MM.1S (cell line): Measurements from ENCODE around the gene IGFN1.
"Not testable (repeated sequence)": the region's sequence is repeated elsewhere in the genome, so short reads cannot be mapped to it uniquely, and the experiment has no call there.

ENCODE experiments used
- DNase-seq: peaks from one replicate; pipeline ENCODE4 v3.0.0-alpha.2; 2015
- H2AFZ ChIP-seq: fragments of 300-600 bp; sonication (generic); 2 replicates; pipeline ENCODE4 v1.6.0; 2016; ENCODE audit warnings: antibody characterized with exemption, low read length
- H3F3A ChIP-seq: fragments of 300-600 bp; sonication (generic); 2 replicates; pipeline ENCODE4 v1.6.1; 2016; ENCODE audit warnings: mild to moderate bottlenecking, antibody characterized with exemption, low read length, moderate library complexity, mixed read lengths; ENCODE audit not compliant: insufficient read depth
- H3K27ac ChIP-seq: fragments of 300-600 bp; sonication (generic); 2 replicates; pipeline ENCODE4 v1.5.1; 2016; ENCODE audit warnings: mild to moderate bottlenecking, low read length
- H3K27me3 ChIP-seq: fragments of 300-600 bp; sonication (generic); replicated peaks from 2 replicates; pipeline ENCODE4 v1.6.0; 2016; ENCODE audit warnings: low read length; ENCODE audit not compliant: insufficient read depth
- H3K36me3 ChIP-seq: fragments of 300-600 bp; sonication (generic); replicated peaks from 2 replicates; pipeline ENCODE4 v1.6.1; 2016; ENCODE audit warnings: mild to moderate bottlenecking, low read length, mixed read lengths; ENCODE audit not compliant: insufficient read depth
- H3K4me1 ChIP-seq: fragments of 300-600 bp; sonication (generic); 2 replicates; pipeline ENCODE4 v1.6.1; 2016; ENCODE audit warnings: low read length, mixed read lengths
- H3K4me2 ChIP-seq: fragments of 300-600 bp; sonication (generic); 2 replicates; pipeline ENCODE4 v1.6.0; 2016; ENCODE audit warnings: low read depth, low read length
- H3K4me3 ChIP-seq: fragments of 300-600 bp; sonication (generic); 2 replicates; pipeline ENCODE4 v1.5.1; 2016; ENCODE audit warnings: low read length, mixed read lengths
- H3K79me2 ChIP-seq: fragments of 300-600 bp; sonication (generic); 2 replicates; pipeline ENCODE4 v1.6.1; 2016; ENCODE audit warnings: mixed run types, low read length, mixed read lengths
- H3K9ac ChIP-seq: fragments of 300-600 bp; sonication (generic); 2 replicates; pipeline ENCODE4 v1.6.1; 2016; ENCODE audit warnings: low read length, mixed read lengths
- H3K9me2 ChIP-seq: fragments of 300-600 bp; sonication (generic); replicated peaks from 2 replicates; pipeline ENCODE4 v1.6.1; 2016; ENCODE audit warnings: mild to moderate bottlenecking, low read length, mixed read lengths; ENCODE audit not compliant: insufficient read depth
- H3K9me3 ChIP-seq: fragments of 300-600 bp; sonication (generic); replicated peaks from 2 replicates; pipeline ENCODE4 v1.6.1; 2016; ENCODE audit warnings: mild to moderate bottlenecking, low read length, mixed read lengths; ENCODE audit not compliant: insufficient read depth
- H4K20me1 ChIP-seq: fragments of 300-600 bp; sonication (generic); 2 replicates; pipeline ENCODE4 v1.6.1; 2016; ENCODE audit warnings: mild to moderate bottlenecking, low read length, moderate library complexity, mixed read lengths; ENCODE audit not compliant: insufficient read depth
- CTCF ChIP-seq: fragments of 300-600 bp; sonication (generic); IDR thresholded peaks from 2 replicates; pipeline ENCODE4 v1.5.1; 2016; ENCODE audit warnings: antibody characterized with exemption, low read length, mixed read lengths
- EZH2 ChIP-seq: fragments of 300-600 bp; sonication (generic); optimal IDR thresholded peaks from 2 replicates; pipeline ENCODE3; 2017; ENCODE audit warnings: low read depth, mild to moderate bottlenecking, antibody characterized with exemption, low read length, mixed read lengths
- EZH2phosphoT487 ChIP-seq: fragments of 300-600 bp; sonication (generic); IDR thresholded peaks from 2 replicates; pipeline ENCODE4 v1.6.1; 2018; ENCODE audit warnings: antibody characterized with exemption, low read length

The IGFN1 gene

GRCh38 chr1:201254625-201255478 lies 64.2 kb downstream of the IGFN1 start:
- Histone ChIP-seq H3K27ac (no peak overlapping the region), H3K9me3 (no peaks in the 10 kb centered on the region), H3K9me2 (no peaks in the 10 kb centered on the region), H3K4me2 (no peak overlapping the region; the same call in 1 of the 2 replicates), H3K36me3 (no peaks in the 10 kb centered on the region), H3K27me3 (peaks cover 7% of the 10 kb centered on the region; the same call in 1 of the 2 replicates), H3K79me2 (no peaks in the 10 kb centered on the region), H3K4me3 (no peak overlapping the region), H3K9ac (no peak overlapping the region), H4K20me1 (no peaks in the 10 kb centered on the region), H3F3A (no peaks in the 10 kb centered on the region), H2AFZ (peak overlapping the region; percentile 34), H3K4me1 (no peaks in the 10 kb centered on the region)
- TF ChIP-seq EZH2phosphoT487 (no peak), EZH2 (no peak), CTCF (peak; percentile 100)
- DNase-seq, result peak; percentile 57

GRCh38 chr1:201255479-201256362 lies 65.1 kb downstream of the IGFN1 start:
- no peak overlapping the region for H3K4me2 ChIP-seq
- H2AFZ ChIP-seq, result no peak overlapping the region
- H3F3A ChIP-seq, result no peaks in the 10 kb centered on the region
- no peak overlapping the region for H3K4me3 ChIP-seq
- H3K79me2 ChIP-seq, result no peaks in the 10 kb centered on the region
- H3K27ac ChIP-seq, result no peak overlapping the region
- H3K36me3 ChIP-seq, result no peaks in the 10 kb centered on the region
- no peaks in the 10 kb centered on the region for H3K9me2 ChIP-seq
- H4K20me1 ChIP-seq, result no peaks in the 10 kb centered on the region
- no peaks in the 10 kb centered on the region for H3K4me1 ChIP-seq
- H3K27me3 ChIP-seq, result peaks cover 7% of the 10 kb centered on the region
- H3K9me3 ChIP-seq, result no peaks in the 10 kb centered on the region
- no peak for DNase-seq
- H3K9ac ChIP-seq, result no peak overlapping the region
- TF ChIP-seq EZH2 (no peak), EZH2phosphoT487 (no peak), CTCF (no peak)

- not testable (repeated sequence) for H2AFZ ChIP-seq
Observed at GRCh38 chr1:201258132-201258531, 67.5 kb downstream of the IGFN1 start.

More at GRCh38 chr1:201258132-201258531, 67.5 kb downstream of the IGFN1 start:
- H3K4me3 ChIP-seq, H3K79me2 ChIP-seq, H3K36me3 ChIP-seq, DNase-seq, H3K27ac ChIP-seq, H3K9me3 ChIP-seq, H3F3A ChIP-seq, H3K9ac ChIP-seq, H3K27me3 ChIP-seq, H3K4me1 ChIP-seq, H3K4me2 ChIP-seq, H4K20me1 ChIP-seq, H3K9me2 ChIP-seq: not testable (repeated sequence)
